PFSK-1 (cell line): ENCODE measurements around the gene RPL35.

Experiments
- POLR2AphosphoS5 ChIP-seq: IDR thresholded peaks from 2 replicates; pipeline ENCODE4 v1.6.1; 2012; ENCODE audit warnings: low read depth, mild to moderate bottlenecking, control low read depth, low read length, moderate library complexity
- REST ChIP-seq, 2 experiments: IDR thresholded peaks; 2 replicates each; pipeline versions ENCODE4 v1.6.1 to v1.8.0; 2011 to 2012; ENCODE audit warnings: low read depth in 2 of 2, low read length in 2 of 2, control low read depth in 1 of 2, inconsistent platforms in 1 of 2, mild to moderate bottlenecking in 1 of 2, moderate library complexity in 1 of 2; ENCODE audit not compliant: insufficient read depth in 1 of 2
- TAF1 ChIP-seq: IDR thresholded peaks from 2 replicates; pipeline ENCODE4 v1.6.1; 2012; ENCODE audit warnings: low read length, control low read depth, borderline replicate concordance; ENCODE audit not compliant: insufficient read depth

GRCh38 chr9:124815601-124816000 lies 46.2 kb downstream of the RPL35 start:
- TF ChIP-seq TAF1 (no peak), REST (IDR thresholded peaks at IDR 0.05; ENCODE audit: insufficient read depth in 1 of 2, low read depth in 2 of 2, low read length in 2 of 2) (no peak), POLR2AphosphoS5 (no peak)
